Panc1 (cell line): ENCODE results near the gene GLG1.

Experiments used
- CTCF ChIP-seq: fragments of 450-650 bp; IDR thresholded peaks from 2 replicates; pipeline ENCODE4 v1.5.1; 2017; ENCODE audit warnings: mild to moderate bottlenecking
- SIN3A ChIP-seq: IDR thresholded peaks from 2 replicates; pipeline ENCODE4 v1.6.1; 2012; ENCODE audit warnings: low read depth, mild to moderate bottlenecking, low read length, moderate library complexity, borderline replicate concordance; ENCODE audit not compliant: insufficient read depth
- TCF7L2 ChIP-seq: IDR thresholded peaks from 2 replicates; pipeline ENCODE4 v1.6.1; 2011; ENCODE audit warnings: mild to moderate bottlenecking, low read depth, low read length, inconsistent platforms

- TF ChIP-seq SIN3A (no peak), CTCF (no peak), TCF7L2 (no peak)
Observed at GRCh38 chr16:74654536-74655050, 47.7 kb upstream of the GLG1 start.
